Cerebellar cortex (tissue), 1 donor: ENCODE data around the gene SLC25A23.
"Not testable (repeated sequence)": the region's sequence is repeated elsewhere in the genome, so short reads cannot be mapped to it uniquely, and the experiment has no call there.

ENCODE experiments used
- DNase-seq: peaks from one replicate; pipeline ENCODE4 v3.0.0-alpha.2; 2015; ENCODE audit warnings: low spot score

SLC25A23 gene

GRCh38 chr19:6459262-6460098 is at the start of gene SLC25A23:
TSS of gene SLC25A23 (minus strand) at chr19:6459792. CDS start at chr19:6459628, 164 bp downstream.
- peak; percentile 78 for DNase-seq

GRCh38 chr19:6508028-6508771 is 48.6 kb upstream of the SLC25A23 start:
- not testable (repeated sequence) for DNase-seq

GRCh38 chr19:6503407-6504201 is 44.0 kb upstream of the SLC25A23 start:
- DNase-seq, result no peak

GRCh38 chr19:6501740-6502648 is 42.4 kb upstream of the SLC25A23 start, which contains the start of gene TUBB4A:
TSS of gene TUBB4A (minus strand) at chr19:6502309. CDS start at chr19:6502212, 97 bp downstream.
- peak; percentile 81 for DNase-seq

GRCh38 chr19:6500837-6501739 is 41.5 kb upstream of the SLC25A23 start:
- DNase-seq, result peak; percentile 90

GRCh38 chr19:6499052-6499790 is 39.6 kb upstream of the SLC25A23 start:
- DNase-seq, result peak; percentile 88

- DNase-seq, result no peak
Measured at GRCh38 chr19:6498294-6499036, 38.9 kb upstream of the SLC25A23 start.

- DNase-seq, result no peak
Measured at GRCh38 chr19:6495947-6496346, 36.4 kb upstream of the SLC25A23 start.

- DNase-seq, result no peak
Measured at GRCh38 chr19:6494438-6495036, 34.9 kb upstream of the SLC25A23 start.

GRCh38 chr19:6491802-6492592 is 32.4 kb upstream of the SLC25A23 start:
- no peak for DNase-seq

GRCh38 chr19:6490134-6490533 is 30.5 kb upstream of the SLC25A23 start:
- no peak for DNase-seq

GRCh38 chr19:6489278-6490061 is 29.9 kb upstream of the SLC25A23 start:
- DNase-seq, result no peak

GRCh38 chr19:6484831-6485230 is 25.2 kb upstream of the SLC25A23 start:
- DNase-seq, result no peak

- no peak for DNase-seq
Measured at GRCh38 chr19:6484230-6484629, 24.6 kb upstream of the SLC25A23 start.

GRCh38 chr19:6483235-6483634 is 23.6 kb upstream of the SLC25A23 start:
- DNase-seq, result no peak

- DNase-seq, result no peak
Measured at GRCh38 chr19:6482343-6482686, 22.7 kb upstream of the SLC25A23 start.
